Endothelial cell of umbilical vein (primary cell): ENCODE data around the gene BCL11A. TPM values are rescaled to one million over a fixed set of nuclear protein-coding genes. Genes with fewer than 3 reads are reported as not detected.

Experiments
- BruUV-seq: library from RNA; stranded (reverse); fragments of 400-500 nt; replicated peaks from 2 replicates; lab custom pipeline; 2021; lab: Mats Ljungman, UMichigan
- CTCF ChIA-PET: fragments of 300-600, 350-600 bp; sonication (Branson Sonifier 250); formaldehyde crosslinking; loops from one replicate; lab custom pipeline; 2021; ENCODE audit warnings: antibody characterized with exemption, inconsistent platforms; lab: Charles Lee
- POLR2A ChIA-PET: fragments of 300-600, 350-600 bp; sonication (Branson Sonifier 250); formaldehyde crosslinking; loops from one replicate; lab custom pipeline; 2021; ENCODE audit warnings: antibody characterized with exemption, inconsistent platforms; lab: Charles Lee
- DNase-seq: peaks from one replicate; pipeline ENCODE4 v3.0.0-alpha.2; 2011; ENCODE audit warnings: low read depth, low spot score
- FAIRE-seq: peaks from 2 replicates; lab custom pipeline; 2011; peaks lifted over from hg19 to GRCh38; lab: Jason Lieb, UNC
- H2AFZ ChIP-seq: 2 replicates; pipeline ENCODE4 v1.6.0; 2012; ENCODE audit warnings: low read depth, low read length, control low read depth, inconsistent platforms
- H3K27ac ChIP-seq: 2 replicates; pipeline ENCODE4 v1.5.1; 2011; ENCODE audit warnings: low read depth, mild to moderate bottlenecking, control low read depth, low read length, moderate library complexity; ENCODE audit not compliant: insufficient read depth
- H3K27me3 ChIP-seq, 2 experiments: 2 replicates each; pipeline versions ENCODE4 v1.6.0 to v1.6.1; 2011; ENCODE audit warnings: low read length in 2 of 2, mixed read lengths in 1 of 2; ENCODE audit not compliant: control insufficient read depth in 2 of 2, insufficient read depth in 2 of 2
- H3K36me3 ChIP-seq, 2 experiments: 2 replicates in 1 of 2; 3 replicates in 1 of 2; pipeline ENCODE4 v1.5.1; 2011; ENCODE audit warnings: low read length in 2 of 2, mild to moderate bottlenecking in 1 of 2, moderate library complexity in 1 of 2; ENCODE audit not compliant: control insufficient read depth in 2 of 2, insufficient read depth in 2 of 2; ENCODE audit errors: extremely low read depth in 1 of 2
- H3K4me1 ChIP-seq: 3 replicates; pipeline ENCODE4 v1.5.1; 2011; ENCODE audit warnings: mild to moderate bottlenecking, low read length; ENCODE audit not compliant: control insufficient read depth, insufficient read depth; ENCODE audit errors: extremely low read depth
- H3K4me2 ChIP-seq: 2 replicates; pipeline ENCODE4 v1.6.1; 2011; ENCODE audit warnings: low read length, control low read depth, mixed read lengths; ENCODE audit not compliant: insufficient read depth
- H3K4me3 ChIP-seq, 3 experiments: fragments of 200-600 bp in 1 of 3; sonication (generic), shearing (Covaris generic) in 1 of 3; replicated peaks in 1 of 3; 2 replicates each; pipeline ENCODE4 v1.5.1; 2011 to 2016; ENCODE audit warnings: control low read depth in 3 of 3, low read length in 3 of 3, mild to moderate bottlenecking in 2 of 3, inconsistent platforms in 1 of 3, low read depth in 1 of 3, moderate library complexity in 1 of 3; ENCODE audit not compliant: insufficient read depth in 1 of 3
- H3K79me2 ChIP-seq: 2 replicates; pipeline ENCODE4 v1.6.0; 2012; ENCODE audit warnings: low read length, inconsistent platforms; ENCODE audit not compliant: control insufficient read depth, insufficient read depth
- H3K9ac ChIP-seq: replicated peaks from 2 replicates; pipeline ENCODE3; 2011; ENCODE audit warnings: low read length, control low read depth; ENCODE audit not compliant: insufficient read depth; ENCODE audit errors: extremely low read depth
- H3K9me1 ChIP-seq: replicated peaks from 3 replicates; pipeline ENCODE4 v1.6.0; 2011; ENCODE audit warnings: mild to moderate bottlenecking, low read length; ENCODE audit not compliant: control insufficient read depth, insufficient read depth; ENCODE audit errors: extremely low read depth
- H3K9me3 ChIP-seq: replicated peaks from 2 replicates; pipeline ENCODE4 v1.5.1; 2012; ENCODE audit warnings: low read length, inconsistent platforms; ENCODE audit not compliant: control insufficient read depth, insufficient read depth
- H4K20me1 ChIP-seq: replicated peaks from 2 replicates; pipeline ENCODE3; 2011; ENCODE audit warnings: mild to moderate bottlenecking, low read length; ENCODE audit not compliant: control insufficient read depth, insufficient read depth; ENCODE audit errors: extremely low read depth
- EZH2 ChIP-seq: IDR thresholded peaks from 2 replicates; pipeline ENCODE4 v1.6.1; 2012; ENCODE audit warnings: borderline replicate concordance, low read depth, mild to moderate bottlenecking, moderate library complexity, low read length, inconsistent platforms; ENCODE audit not compliant: severe bottlenecking
- FOS ChIP-seq: IDR thresholded peaks from 2 replicates; pipeline ENCODE4 v1.6.1; 2011; ENCODE audit warnings: mild to moderate bottlenecking, low read length, moderate library complexity, borderline replicate concordance; ENCODE audit not compliant: insufficient read depth
- GATA2 ChIP-seq: IDR thresholded peaks from 2 replicates; pipeline ENCODE4 v1.7.0; 2011; ENCODE audit warnings: low read depth, mild to moderate bottlenecking, moderate library complexity, mixed read lengths, low read length; ENCODE audit not compliant: insufficient read length, insufficient read depth
- JUN ChIP-seq: IDR thresholded peaks from 2 replicates; pipeline ENCODE4 v1.6.1; 2011; ENCODE audit warnings: borderline replicate concordance, low read depth; ENCODE audit not compliant: insufficient read length, insufficient read depth
- MYC ChIP-seq: IDR thresholded peaks from one replicate; pipeline ENCODE4 v1.6.1; 2011; ENCODE audit warnings: mild to moderate bottlenecking, low read depth, low read length
- POLR2A ChIP-seq: IDR thresholded peaks from 2 replicates; pipeline ENCODE4 v1.6.1; 2012; ENCODE audit warnings: low read depth, mild to moderate bottlenecking, control low read depth, low read length
- POLR2AphosphoS5 ChIP-seq: IDR thresholded peaks from 2 replicates; pipeline ENCODE4 v1.6.1; 2012; ENCODE audit warnings: low read depth, mild to moderate bottlenecking, control low read depth, low read length, moderate library complexity; ENCODE audit not compliant: insufficient read depth
- dilution Hi-C: fragments of 300-500 bp; cut with MboI; formaldehyde crosslinking; loops from one replicate; pipeline ENCODE4 v1.15.0; 2019; ENCODE audit warnings: low sequenced_read_pairs; ENCODE audit not compliant: extremely low pct_ligation_motif_present
- intact Hi-C: fragments of 100-400 bp; cut with micrococcal nuclease; formaldehyde crosslinking; loops from one replicate; pipeline ENCODE4 v1.10.0; 2022
- polyA plus RNA-seq, 4 experiments: library from polyadenylated mRNA; depleted of rRNA in 3 of 4; stranded (reverse) in 3 of 4; unstranded in 1 of 4; fragments of >200 nt; gene quantifications; 2 replicates each; pipeline versions ENCODE4 v1.2.1 to v1.2.3, GENCODE V29; 2011 to 2012; ENCODE audit warnings: missing spikeins in 1 of 4
- total RNA-seq: library from RNA; stranded (reverse); gene quantifications from 2 replicates; pipeline ENCODE4 v1.2.3, GENCODE V29; 2021
- TF ChIP-seq, protein P1 (sequence below): IDR thresholded peaks from 2 replicates; pipeline ENCODE4 v1.6.1; 2011; ENCODE audit not compliant: insufficient read depth, insufficient read length
- TF ChIP-seq, protein P2 (sequence below), 2 donors: IDR thresholded peaks; 1 replicate in 1 of 2; 2 replicates in 1 of 2; pipeline ENCODE4 v1.5.1; 2011; ENCODE audit warnings: low read length in 2 of 2, mild to moderate bottlenecking in 2 of 2, moderate library complexity in 2 of 2, control low read depth in 1 of 2, inconsistent platforms in 1 of 2, low read depth in 1 of 2; ENCODE audit not compliant: insufficient read depth in 1 of 2; ENCODE audit errors: extremely low read depth in 1 of 2

BCL11A gene
- total and polyA plus RNA-seq, 2 donors (not counting 3 experiments of a cell fraction or from before 2014, with no cell fraction given): 0.12 to 0.88 TPM

DNA sequence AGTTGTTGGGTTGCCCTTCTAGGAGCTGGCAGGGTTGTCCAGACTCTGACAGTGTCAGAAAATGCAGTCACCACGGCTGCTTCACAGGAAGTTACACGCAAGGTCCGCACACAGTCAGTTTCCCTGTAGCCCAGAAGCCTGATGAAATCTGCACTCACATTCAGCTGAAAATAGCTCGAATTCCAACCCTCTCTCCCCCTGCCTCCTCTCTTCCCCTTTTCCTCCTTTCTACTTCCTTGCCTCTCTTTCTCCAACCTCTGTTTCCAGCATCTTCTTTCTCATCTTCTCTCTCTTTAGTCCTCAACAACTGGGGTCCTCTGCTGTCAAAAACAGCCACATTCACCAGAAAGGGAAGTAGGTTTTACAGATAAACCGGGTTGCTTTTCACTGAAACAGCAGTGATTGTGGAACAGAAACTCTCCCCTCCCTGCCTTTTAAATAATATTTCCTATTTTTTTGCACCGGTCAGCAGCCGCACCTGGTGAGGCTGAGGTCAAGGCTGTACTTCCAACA lies 69.3 kb downstream of the BCL11A start:
- CTCF ChIA-PET: no interaction called here
- Histone ChIP-seq H2AFZ (no peak overlapping the region), H3K4me2 (no peak overlapping the region), H3K4me3 (no peak overlapping the region), H3K9me3 (no peaks in the 10 kb centered on the region), H3K4me1 (no peaks in the 10 kb centered on the region), H3K27me3 (no peaks in the 10 kb centered on the region), H3K36me3 (no peaks in the 10 kb centered on the region), H4K20me1 (no peaks in the 10 kb centered on the region), H3K27ac (no peak overlapping the region), H3K9ac (no peak overlapping the region), H3K79me2 (no peaks in the 10 kb centered on the region), H3K9me1 (no peaks in the 10 kb centered on the region)
- BruUV-seq: no TSS peak
- POLR2A ChIA-PET: no interaction called here
- dilution Hi-C loops (no loop called here), intact Hi-C loops (no loop called here)
- no peak for DNase-seq
- TF ChIP-seq EZH2: no peak
- no peak for TF ChIP-seq JUN
- TF ChIP-seq, protein P1, sequence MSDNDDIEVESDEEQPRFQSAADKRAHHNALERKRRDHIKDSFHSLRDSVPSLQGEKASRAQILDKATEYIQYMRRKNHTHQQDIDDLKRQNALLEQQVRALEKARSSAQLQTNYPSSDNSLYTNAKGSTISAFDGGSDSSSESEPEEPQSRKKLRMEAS: no peak
- TF ChIP-seq POLR2A: no peak
- no peak for TF ChIP-seq MYC
- TF ChIP-seq POLR2AphosphoS5: no peak
- TF ChIP-seq, protein P2, sequence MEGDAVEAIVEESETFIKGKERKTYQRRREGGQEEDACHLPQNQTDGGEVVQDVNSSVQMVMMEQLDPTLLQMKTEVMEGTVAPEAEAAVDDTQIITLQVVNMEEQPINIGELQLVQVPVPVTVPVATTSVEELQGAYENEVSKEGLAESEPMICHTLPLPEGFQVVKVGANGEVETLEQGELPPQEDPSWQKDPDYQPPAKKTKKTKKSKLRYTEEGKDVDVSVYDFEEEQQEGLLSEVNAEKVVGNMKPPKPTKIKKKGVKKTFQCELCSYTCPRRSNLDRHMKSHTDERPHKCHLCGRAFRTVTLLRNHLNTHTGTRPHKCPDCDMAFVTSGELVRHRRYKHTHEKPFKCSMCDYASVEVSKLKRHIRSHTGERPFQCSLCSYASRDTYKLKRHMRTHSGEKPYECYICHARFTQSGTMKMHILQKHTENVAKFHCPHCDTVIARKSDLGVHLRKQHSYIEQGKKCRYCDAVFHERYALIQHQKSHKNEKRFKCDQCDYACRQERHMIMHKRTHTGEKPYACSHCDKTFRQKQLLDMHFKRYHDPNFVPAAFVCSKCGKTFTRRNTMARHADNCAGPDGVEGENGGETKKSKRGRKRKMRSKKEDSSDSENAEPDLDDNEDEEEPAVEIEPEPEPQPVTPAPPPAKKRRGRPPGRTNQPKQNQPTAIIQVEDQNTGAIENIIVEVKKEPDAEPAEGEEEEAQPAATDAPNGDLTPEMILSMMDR (IDR thresholded peaks at IDR 0.05; ENCODE audit: extremely low read depth in 1 of 2, insufficient read depth in 1 of 2, low read depth in 1 of 2, low read length in 2 of 2): no peak
- no peak for TF ChIP-seq FOS
- no peak for TF ChIP-seq GATA2
- FAIRE-seq: no peak
